ENCODE measurements around the gene CLBA1.

DNA sequence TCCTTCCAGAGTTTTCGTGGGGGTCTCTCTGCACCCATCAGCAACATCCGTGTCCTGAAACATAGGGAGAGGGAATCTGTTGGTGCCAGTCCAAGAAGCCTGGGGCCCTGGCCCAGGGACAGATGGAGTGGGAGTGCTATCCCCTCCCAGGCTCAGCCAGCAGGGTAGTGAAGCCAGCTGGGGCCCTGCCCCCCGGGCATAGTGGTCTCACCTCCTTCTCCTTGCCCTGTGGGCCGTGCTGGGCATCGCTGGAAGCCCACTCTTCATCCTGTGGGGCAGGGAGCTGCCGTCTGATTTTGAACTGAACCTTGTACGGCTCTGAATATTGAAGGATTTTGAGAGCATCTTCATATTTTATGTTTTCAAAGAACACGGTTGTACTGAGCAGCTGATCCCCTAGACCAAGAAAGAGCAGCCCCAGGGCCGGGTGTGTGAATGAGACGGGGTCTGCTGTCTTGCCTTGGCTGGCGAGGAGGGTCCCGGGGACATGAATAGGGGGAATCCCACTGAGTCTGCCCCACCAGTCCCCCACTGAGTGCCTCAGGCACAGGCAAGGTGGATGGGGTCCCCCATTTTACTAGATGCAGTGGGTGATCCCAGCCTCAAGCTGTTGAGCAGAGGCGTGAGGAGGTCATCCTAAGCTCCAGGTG, 30.7 kb upstream of the CLBA1 start:
- TF ChIP-seq EP300 (IDR thresholded peaks at IDR 0.05; ENCODE audit: borderline replicate concordance in 1 of 2, low read depth in 1 of 2, low read length in 1 of 2) (no peak), SMC3 (IDR thresholded peaks at IDR 0.05; ENCODE audit: low read depth, low read length) (no peak)
